ENCODE measurements around the gene BRAT1.

DNA sequence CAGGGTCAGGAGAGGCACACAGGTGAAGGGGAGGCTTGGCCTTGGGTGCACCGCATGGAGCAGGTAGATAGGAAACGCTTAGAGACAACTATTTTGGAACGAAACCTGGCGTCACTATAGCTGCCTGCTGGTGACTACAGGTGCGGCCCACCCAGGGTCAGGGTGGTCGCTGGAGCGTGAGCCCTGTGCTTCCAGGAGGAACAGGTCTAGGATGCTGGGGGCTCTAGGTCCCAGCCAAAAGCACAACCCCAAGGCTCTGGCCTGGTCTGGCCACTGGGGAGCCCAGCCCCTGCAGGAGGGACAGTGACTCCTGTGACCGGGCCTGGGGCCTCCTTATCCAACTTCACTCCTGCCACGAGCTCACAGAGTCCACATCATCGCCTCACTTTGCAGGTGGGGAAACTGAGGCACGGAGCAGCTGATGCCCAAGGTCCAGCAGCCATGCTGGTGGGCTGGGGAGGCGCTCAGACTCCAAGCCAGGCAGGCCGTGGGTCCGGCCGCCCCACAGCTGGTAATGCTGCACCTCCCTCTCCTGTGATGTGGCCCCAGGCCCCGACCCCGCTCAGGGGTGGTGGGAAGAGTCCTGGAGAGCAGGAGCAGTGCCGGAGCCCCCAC is 26.7 kb downstream of the BRAT1 start:
- TF ChIP-seq, protein P1, sequence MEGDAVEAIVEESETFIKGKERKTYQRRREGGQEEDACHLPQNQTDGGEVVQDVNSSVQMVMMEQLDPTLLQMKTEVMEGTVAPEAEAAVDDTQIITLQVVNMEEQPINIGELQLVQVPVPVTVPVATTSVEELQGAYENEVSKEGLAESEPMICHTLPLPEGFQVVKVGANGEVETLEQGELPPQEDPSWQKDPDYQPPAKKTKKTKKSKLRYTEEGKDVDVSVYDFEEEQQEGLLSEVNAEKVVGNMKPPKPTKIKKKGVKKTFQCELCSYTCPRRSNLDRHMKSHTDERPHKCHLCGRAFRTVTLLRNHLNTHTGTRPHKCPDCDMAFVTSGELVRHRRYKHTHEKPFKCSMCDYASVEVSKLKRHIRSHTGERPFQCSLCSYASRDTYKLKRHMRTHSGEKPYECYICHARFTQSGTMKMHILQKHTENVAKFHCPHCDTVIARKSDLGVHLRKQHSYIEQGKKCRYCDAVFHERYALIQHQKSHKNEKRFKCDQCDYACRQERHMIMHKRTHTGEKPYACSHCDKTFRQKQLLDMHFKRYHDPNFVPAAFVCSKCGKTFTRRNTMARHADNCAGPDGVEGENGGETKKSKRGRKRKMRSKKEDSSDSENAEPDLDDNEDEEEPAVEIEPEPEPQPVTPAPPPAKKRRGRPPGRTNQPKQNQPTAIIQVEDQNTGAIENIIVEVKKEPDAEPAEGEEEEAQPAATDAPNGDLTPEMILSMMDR (IDR thresholded peaks at IDR 0.05; ENCODE audit: insufficient read depth, low read depth, low read length) = no peak
- TF ChIP-seq EZH2 (IDR thresholded peaks at IDR 0.05; ENCODE audit: insufficient read depth, low read length) = no peak

Data from astrocyte (in vitro differentiated cells and primary cell).